ENCODE measurements around the gene DGCR2. TPM values are rescaled to one million over a fixed set of nuclear protein-coding genes. Genes with fewer than 3 reads are reported as not detected.
"Not testable (repeated sequence)": the region's sequence is repeated elsewhere in the genome, so short reads cannot be mapped to it uniquely, and the experiment has no call there.

DGCR2 gene
- total RNA-seq, 2 donors from 2014 or later = 94.3 to 107 TPM

DNA sequence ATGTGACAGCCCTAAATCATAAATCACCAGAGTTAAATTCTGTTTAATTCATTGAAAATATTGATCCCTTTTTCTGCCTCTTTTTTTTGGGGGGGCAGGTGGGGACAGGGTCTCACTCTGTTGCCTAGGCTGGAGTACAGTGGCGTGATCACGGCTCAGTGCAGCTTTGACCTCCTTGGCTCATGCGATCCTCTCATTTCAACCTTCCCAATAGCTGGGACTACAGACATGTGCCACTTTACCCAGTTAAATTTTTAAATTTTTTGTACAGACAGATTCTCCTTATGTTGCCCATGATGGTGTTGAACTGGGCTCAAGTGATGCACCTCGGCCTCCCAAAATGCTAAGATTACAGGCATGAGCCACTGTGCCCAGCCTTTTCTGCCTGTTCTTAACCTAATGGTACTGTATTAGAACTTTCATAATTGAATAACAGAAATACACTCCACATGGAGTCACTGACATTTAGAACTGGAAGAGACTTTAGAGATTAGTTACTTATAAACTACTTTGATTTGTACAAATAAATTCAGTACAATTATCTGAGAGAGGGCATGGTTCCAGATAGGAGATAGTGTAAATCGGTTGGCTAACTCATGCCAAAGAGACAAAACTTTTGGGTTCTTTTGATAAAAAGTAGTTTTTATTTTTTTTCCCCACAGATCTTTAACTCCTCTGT lies 109.8 kb downstream of the DGCR2 start:
- Histone ChIP-seq H3K36me3 (no peaks in the 10 kb centered on the region), H3K4me1 (replicated peaks) (no peaks in the 10 kb centered on the region), H3K27me3 (replicated peaks; ENCODE audit: insufficient read depth) (no peaks in the 10 kb centered on the region), H3K27ac (no peak overlapping the region), H3K9me3 (no peaks in the 10 kb centered on the region), H3K4me3 (no peak overlapping the region)
- intact Hi-C loops (cut with DNase I) = no loop called here
- DNase-seq (ENCODE audit: low spot score) = no peak
- WGBS = 71% methylated on average over 5 of the region's 5 CpGs
- TF ChIP-seq POLR2A (IDR thresholded peaks at IDR 0.05) (no peak), POLR2AphosphoS5 (IDR thresholded peaks at IDR 0.05) (no peak)
- TF ChIP-seq, protein P1, sequence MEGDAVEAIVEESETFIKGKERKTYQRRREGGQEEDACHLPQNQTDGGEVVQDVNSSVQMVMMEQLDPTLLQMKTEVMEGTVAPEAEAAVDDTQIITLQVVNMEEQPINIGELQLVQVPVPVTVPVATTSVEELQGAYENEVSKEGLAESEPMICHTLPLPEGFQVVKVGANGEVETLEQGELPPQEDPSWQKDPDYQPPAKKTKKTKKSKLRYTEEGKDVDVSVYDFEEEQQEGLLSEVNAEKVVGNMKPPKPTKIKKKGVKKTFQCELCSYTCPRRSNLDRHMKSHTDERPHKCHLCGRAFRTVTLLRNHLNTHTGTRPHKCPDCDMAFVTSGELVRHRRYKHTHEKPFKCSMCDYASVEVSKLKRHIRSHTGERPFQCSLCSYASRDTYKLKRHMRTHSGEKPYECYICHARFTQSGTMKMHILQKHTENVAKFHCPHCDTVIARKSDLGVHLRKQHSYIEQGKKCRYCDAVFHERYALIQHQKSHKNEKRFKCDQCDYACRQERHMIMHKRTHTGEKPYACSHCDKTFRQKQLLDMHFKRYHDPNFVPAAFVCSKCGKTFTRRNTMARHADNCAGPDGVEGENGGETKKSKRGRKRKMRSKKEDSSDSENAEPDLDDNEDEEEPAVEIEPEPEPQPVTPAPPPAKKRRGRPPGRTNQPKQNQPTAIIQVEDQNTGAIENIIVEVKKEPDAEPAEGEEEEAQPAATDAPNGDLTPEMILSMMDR (IDR thresholded peaks at IDR 0.05) = no peak

DNA sequence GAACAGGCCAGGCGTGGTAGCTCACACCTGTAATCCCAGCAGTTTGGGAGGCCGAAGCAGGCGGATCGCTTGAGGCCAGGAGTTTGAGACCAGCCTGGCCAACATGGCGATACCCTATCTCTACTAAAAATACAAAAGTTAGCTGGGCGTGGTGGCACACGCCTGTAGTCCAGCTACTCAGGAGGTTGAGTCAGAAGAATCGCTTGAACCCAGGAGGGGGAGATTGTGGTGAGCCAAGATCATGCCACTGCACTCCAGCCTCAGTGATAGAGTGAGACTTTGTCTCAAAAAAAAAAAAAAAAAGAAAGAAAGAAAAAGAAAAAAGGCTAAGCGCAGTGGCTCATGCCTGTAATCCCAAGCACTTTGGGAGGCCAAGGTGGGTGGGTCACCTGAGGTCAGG lies 110.6 kb downstream of the DGCR2 start:
- H3K27me3 ChIP-seq (replicated peaks; ENCODE audit: insufficient read depth); H3K4me3 ChIP-seq; H3K36me3 ChIP-seq; H3K27ac ChIP-seq; H3K9me3 ChIP-seq; intact Hi-C loops (cut with DNase I); DNase-seq (ENCODE audit: low spot score); H3K4me1 ChIP-seq (replicated peaks): not testable (repeated sequence)
- WGBS = 74% methylated on average over 9 of the region's 9 CpGs

DNA sequence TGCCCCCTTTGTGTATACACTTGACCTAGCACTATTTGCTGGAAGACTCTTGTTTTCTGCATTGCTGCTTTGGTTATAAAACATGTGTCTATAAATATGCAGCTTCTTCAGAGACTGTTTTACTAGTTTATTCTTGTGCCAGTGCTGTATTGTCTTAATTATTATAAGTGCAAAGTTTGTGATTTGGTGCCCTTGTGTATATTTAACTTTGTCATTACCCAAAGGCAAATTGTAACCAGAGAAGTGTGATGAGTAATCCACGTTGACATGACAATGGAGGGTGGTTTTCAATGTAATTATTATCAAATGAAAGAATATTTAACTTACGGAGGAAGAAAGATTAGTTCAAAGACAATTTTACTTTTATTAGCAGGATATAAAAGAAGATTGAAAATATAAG lies 111.1 kb downstream of the DGCR2 start:
- Histone ChIP-seq H3K27ac (no peak overlapping the region), H3K4me3 (no peak overlapping the region), H3K36me3 (no peaks in the 10 kb centered on the region), H3K4me1 (replicated peaks) (no peaks in the 10 kb centered on the region), H3K27me3 (replicated peaks; ENCODE audit: insufficient read depth) (no peaks in the 10 kb centered on the region), H3K9me3 (no peaks in the 10 kb centered on the region)
- WGBS = 23% methylated on average over 2 of the region's 2 CpGs
- intact Hi-C loops (cut with DNase I) = no loop called here
- TF ChIP-seq POLR2A (IDR thresholded peaks at IDR 0.05) = no peak
- no peak for DNase-seq (ENCODE audit: low spot score)

DNA sequence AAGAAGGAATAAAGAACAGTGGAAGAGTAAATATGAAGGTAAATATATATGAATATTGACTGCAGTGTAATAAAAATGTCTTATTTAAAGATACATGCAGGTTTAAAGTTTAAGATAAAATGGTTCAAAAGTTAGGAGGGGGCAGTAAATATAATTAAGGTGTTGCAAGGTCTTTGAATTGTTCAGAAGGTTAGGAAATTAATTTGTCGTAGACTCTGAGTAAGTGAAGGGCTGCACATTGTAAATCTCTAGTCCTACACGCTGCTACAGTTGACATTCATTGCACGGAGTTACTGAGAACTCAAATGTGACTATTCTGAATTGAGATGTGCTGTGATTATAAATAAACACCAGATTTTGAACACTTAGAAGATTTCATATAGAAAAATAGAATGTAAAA lies 116.3 kb downstream of the DGCR2 start:
- Histone ChIP-seq H3K27me3 (replicated peaks; ENCODE audit: insufficient read depth) (no peaks in the 10 kb centered on the region), H3K36me3 (no peaks in the 10 kb centered on the region), H3K27ac (no peak overlapping the region), H3K9me3 (no peaks in the 10 kb centered on the region), H3K4me1 (replicated peaks) (no peaks in the 10 kb centered on the region), H3K4me3 (no peak overlapping the region)
- WGBS = 70% methylated on average over 3 of the region's 3 CpGs
- intact Hi-C loops (cut with DNase I) = no loop called here
- TF ChIP-seq POLR2AphosphoS5 (IDR thresholded peaks at IDR 0.05) (no peak), POLR2A (IDR thresholded peaks at IDR 0.05) (no peak)
- TF ChIP-seq, protein P1 (IDR thresholded peaks at IDR 0.05) = no peak
- no peak for DNase-seq (ENCODE audit: low spot score)

DNA sequence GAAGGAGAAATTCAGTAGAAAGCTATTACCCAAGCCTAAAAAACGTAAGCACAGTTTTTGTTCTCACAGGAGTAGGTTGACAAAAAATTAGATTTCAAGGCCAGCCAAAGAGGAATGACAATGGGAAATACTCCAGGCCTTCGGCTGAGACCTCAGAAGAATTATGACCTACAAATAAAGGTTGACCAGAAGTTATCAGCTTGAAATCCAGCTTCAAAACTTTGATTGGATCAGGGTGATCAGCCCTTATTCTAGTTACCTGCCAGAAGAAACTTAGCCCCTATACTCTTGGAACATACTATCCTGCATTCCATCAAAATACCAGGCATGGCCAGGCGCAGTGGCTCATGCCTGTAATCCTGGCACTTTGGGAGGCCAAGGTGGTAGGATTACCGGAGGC lies 117.7 kb downstream of the DGCR2 start:
- 90% methylated on average over 4 of the region's 4 CpGs for WGBS
- DNase-seq (ENCODE audit: low spot score) = no peak
- no peaks in the 10 kb centered on the region for H3K9me3 ChIP-seq
- H3K4me1 ChIP-seq (replicated peaks) = no peaks in the 10 kb centered on the region
- no peak for TF ChIP-seq POLR2A (IDR thresholded peaks at IDR 0.05)
- no peak for TF ChIP-seq POLR2AphosphoS5 (IDR thresholded peaks at IDR 0.05)
- TF ChIP-seq, protein P1 (IDR thresholded peaks at IDR 0.05) = no peak
- H3K36me3 ChIP-seq = no peaks in the 10 kb centered on the region
- H3K4me3 ChIP-seq = no peak overlapping the region
- no peaks in the 10 kb centered on the region for H3K27me3 ChIP-seq (replicated peaks; ENCODE audit: insufficient read depth)
- intact Hi-C loops (cut with DNase I) = no loop called here
- no peak overlapping the region for H3K27ac ChIP-seq

DNA sequence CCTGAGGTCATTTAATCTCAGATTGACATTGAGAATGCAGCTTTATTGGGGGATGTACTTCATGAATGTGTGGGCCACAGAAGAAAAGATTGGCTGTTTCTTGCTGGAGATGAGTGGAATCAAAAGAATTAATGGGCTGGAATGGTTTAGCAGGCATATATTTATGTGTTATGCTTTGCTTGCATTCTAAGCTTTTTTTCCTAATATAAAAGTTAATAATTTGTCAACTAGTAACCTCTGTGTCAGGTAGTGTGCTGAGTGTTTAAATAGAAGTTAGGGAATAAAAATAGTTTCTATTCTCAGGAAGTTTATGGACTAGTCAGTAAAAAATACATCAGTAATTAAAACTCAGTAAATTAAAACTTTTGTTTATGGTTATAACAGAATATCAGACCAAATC lies 118.7 kb downstream of the DGCR2 start:
- Histone ChIP-seq H3K27ac (no peak overlapping the region), H3K4me3 (no peak overlapping the region), H3K27me3 (replicated peaks; ENCODE audit: insufficient read depth) (no peaks in the 10 kb centered on the region), H3K9me3 (no peaks in the 10 kb centered on the region), H3K36me3 (no peaks in the 10 kb centered on the region), H3K4me1 (replicated peaks) (no peaks in the 10 kb centered on the region)
- intact Hi-C loops (cut with DNase I) = no loop called here
- TF ChIP-seq POLR2AphosphoS5 (IDR thresholded peaks at IDR 0.05) (no peak), POLR2A (IDR thresholded peaks at IDR 0.05) (no peak)
- TF ChIP-seq, protein P1 (IDR thresholded peaks at IDR 0.05) = no peak
- DNase-seq (ENCODE audit: low spot score) = no peak
